ENCODE results near the gene KY.

KY gene

GRCh38 chr3:134697830-134698689 lies 47.2 kb upstream of the KY start:
- H3K4me3 ChIP-seq (ENCODE audit: low read length), result no peak overlapping the region
- no peaks in the 10 kb centered on the region for H3K9me2 ChIP-seq (replicated peaks; ENCODE audit: control insufficient read depth, low read length)
- H3F3A ChIP-seq (ENCODE audit: control insufficient read depth, insufficient read depth), result no peaks in the 10 kb centered on the region
- H3K9me3 ChIP-seq (ENCODE audit: control insufficient read depth, insufficient read depth, low read length), result no peaks in the 10 kb centered on the region
- H3K27me3 ChIP-seq (ENCODE audit: control insufficient read depth, low read length), result no peaks in the 10 kb centered on the region
- no peak for TF ChIP-seq EZH2phosphoT487 (IDR thresholded peaks at IDR 0.05; ENCODE audit: borderline replicate concordance, low read length)
- no peak for TF ChIP-seq CTCF (IDR thresholded peaks at IDR 0.05; ENCODE audit: low read depth, low read length, poor library complexity, severe bottlenecking)
- H3K79me2 ChIP-seq (ENCODE audit: control insufficient read depth, low read length), result no peaks in the 10 kb centered on the region
- H3K4me1 ChIP-seq (ENCODE audit: control insufficient read depth, low read length), result no peaks in the 10 kb centered on the region
- H4K20me1 ChIP-seq (ENCODE audit: control insufficient read depth, insufficient read depth, low read depth, low read length), result no peaks in the 10 kb centered on the region
- H3K36me3 ChIP-seq (ENCODE audit: control insufficient read depth, low read length), result no peaks in the 10 kb centered on the region
- H3K27ac ChIP-seq (ENCODE audit: low read depth, low read length), result no peak overlapping the region
- H3K4me2 ChIP-seq (ENCODE audit: low read length), result no peak overlapping the region

GRCh38 chr3:134696155-134696554 lies 45.3 kb upstream of the KY start:
- H3K27ac ChIP-seq (ENCODE audit: low read depth, low read length), result no peak overlapping the region
- TF ChIP-seq CTCF (IDR thresholded peaks at IDR 0.05; ENCODE audit: low read depth, low read length, poor library complexity, severe bottlenecking), result no peak
- TF ChIP-seq EZH2phosphoT487 (IDR thresholded peaks at IDR 0.05; ENCODE audit: borderline replicate concordance, low read length), result no peak
- no peaks in the 10 kb centered on the region for H3K9me3 ChIP-seq (ENCODE audit: control insufficient read depth, insufficient read depth, low read length)

GRCh38 chr3:134694946-134695543 lies 44.2 kb upstream of the KY start:
- Histone ChIP-seq H3K27me3 (ENCODE audit: control insufficient read depth, low read length) (no peaks in the 10 kb centered on the region), H3K4me3 (ENCODE audit: low read length) (no peak overlapping the region), H3K9me3 (ENCODE audit: control insufficient read depth, insufficient read depth, low read length) (no peaks in the 10 kb centered on the region), H3K36me3 (ENCODE audit: control insufficient read depth, low read length) (no peaks in the 10 kb centered on the region), H4K20me1 (ENCODE audit: control insufficient read depth, insufficient read depth, low read depth, low read length) (no peaks in the 10 kb centered on the region), H3K79me2 (ENCODE audit: control insufficient read depth, low read length) (no peaks in the 10 kb centered on the region), H3K4me1 (ENCODE audit: control insufficient read depth, low read length) (no peaks in the 10 kb centered on the region), H3K27ac (ENCODE audit: low read depth, low read length) (no peak overlapping the region), H3K9me2 (replicated peaks; ENCODE audit: control insufficient read depth, low read length) (no peaks in the 10 kb centered on the region), H3K4me2 (ENCODE audit: low read length) (no peak overlapping the region), H3F3A (ENCODE audit: control insufficient read depth, insufficient read depth) (no peaks in the 10 kb centered on the region)
- TF ChIP-seq EZH2phosphoT487 (IDR thresholded peaks at IDR 0.05; ENCODE audit: borderline replicate concordance, low read length) (no peak), CTCF (IDR thresholded peaks at IDR 0.05; ENCODE audit: low read depth, low read length, poor library complexity, severe bottlenecking) (no peak)

More at GRCh38 chr3:134696155-134696554, 45.3 kb upstream of the KY start:
- H4K20me1 ChIP-seq (ENCODE audit: control insufficient read depth, insufficient read depth, low read depth, low read length), result no peaks in the 10 kb centered on the region
- no peak overlapping the region for H3K4me3 ChIP-seq (ENCODE audit: low read length)
- H3K4me1 ChIP-seq (ENCODE audit: control insufficient read depth, low read length), result no peaks in the 10 kb centered on the region
- no peaks in the 10 kb centered on the region for H3K9me2 ChIP-seq (replicated peaks; ENCODE audit: control insufficient read depth, low read length)
- H3F3A ChIP-seq (ENCODE audit: control insufficient read depth, insufficient read depth), result no peaks in the 10 kb centered on the region
- no peaks in the 10 kb centered on the region for H3K36me3 ChIP-seq (ENCODE audit: control insufficient read depth, low read length)
- no peak overlapping the region for H3K4me2 ChIP-seq (ENCODE audit: low read length)
- no peaks in the 10 kb centered on the region for H3K27me3 ChIP-seq (ENCODE audit: control insufficient read depth, low read length)
- no peaks in the 10 kb centered on the region for H3K79me2 ChIP-seq (ENCODE audit: control insufficient read depth, low read length)

Data from DOHH2 (cell line).